ENCODE data around the gene OR6A2.

DNA sequence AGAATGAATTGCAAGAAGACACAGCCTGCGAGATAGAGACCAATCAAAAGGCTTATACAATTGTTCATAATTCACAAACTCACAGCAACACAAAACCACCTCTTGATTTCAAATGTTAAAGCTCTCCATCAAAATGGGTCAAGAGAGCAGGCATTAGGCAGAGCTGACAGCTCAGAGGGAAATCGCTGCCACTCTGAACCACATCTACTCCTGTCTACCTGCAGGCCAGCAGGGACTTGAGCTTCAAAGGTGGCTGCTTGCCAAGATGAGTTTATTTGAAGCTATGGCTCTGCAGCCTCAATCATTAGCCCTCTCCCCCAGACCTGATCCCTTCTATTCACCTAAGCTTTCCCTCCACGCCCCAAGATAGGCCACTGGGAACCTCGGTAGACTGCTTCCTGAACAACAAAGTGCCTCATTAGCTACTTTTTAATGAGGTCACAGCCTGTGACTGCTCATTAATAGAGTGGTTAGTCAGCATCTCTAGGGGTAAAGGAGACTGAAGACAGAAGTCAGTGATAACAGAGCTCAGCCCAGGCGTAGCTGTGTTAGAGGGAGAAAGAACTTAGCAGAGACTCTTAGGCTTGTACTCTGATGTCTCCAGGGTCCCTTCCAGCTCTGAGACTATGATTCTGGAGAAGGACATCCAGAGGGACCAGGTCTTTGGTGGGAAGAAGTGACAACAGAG lies 24.8 kb upstream of the OR6A2 start:
- TF ChIP-seq CTCF (IDR thresholded peaks at IDR 0.05; ENCODE audit: low read length) (no peak), EZH2 (IDR thresholded peaks at IDR 0.05; ENCODE audit: borderline replicate concordance, low read length) (no peak)
